NCI-H2171 treated with DMSO at 0.1 percent for 48 hours (cell line): Measurements from ENCODE around the gene OMP.
A peak's percentile ranks its signal among the peaks of the same experiment; 100 is the strongest.
"Not testable (repeated sequence)": the region's sequence is repeated elsewhere in the genome, so short reads cannot be mapped to it uniquely, and the experiment has no call there.

ENCODE experiments used
- DNase-seq: peaks from one replicate; lab custom pipeline; 2025; lab: John Stamatoyannopoulos, UW

The OMP gene

GRCh38 chr11:77086521-77087472, 15.8 kb upstream of the OMP start:
- DNase-seq, result no peak

- no peak for DNase-seq
Observed at GRCh38 chr11:77087723-77088225, 14.9 kb upstream of the OMP start.

GRCh38 chr11:77088236-77089003, 14.2 kb upstream of the OMP start:
- DNase-seq, result no peak

GRCh38 chr11:77089004-77089545, 13.6 kb upstream of the OMP start:
- no peak for DNase-seq

GRCh38 chr11:77090046-77090372, 12.6 kb upstream of the OMP start:
- DNase-seq, result no peak

- no peak for DNase-seq
Observed at GRCh38 chr11:77090373-77091111, 12.1 kb upstream of the OMP start.

- peak; percentile 55 for DNase-seq
Observed at GRCh38 chr11:77091146-77091940, 11.3 kb upstream of the OMP start.

GRCh38 chr11:77092382-77092781, 10.3 kb upstream of the OMP start:
- DNase-seq, result no peak

GRCh38 chr11:77093056-77093891, 9.4 kb upstream of the OMP start:
- no peak for DNase-seq

- no peak for DNase-seq
Observed at GRCh38 chr11:77093987-77094840, 8.4 kb upstream of the OMP start.

GRCh38 chr11:77094841-77095365, 7.7 kb upstream of the OMP start:
- DNase-seq, result no peak

- DNase-seq, result no peak
Observed at GRCh38 chr11:77095551-77096490, 6.8 kb upstream of the OMP start.

- no peak for DNase-seq
Observed at GRCh38 chr11:77096591-77097019, 6.0 kb upstream of the OMP start.

GRCh38 chr11:77097180-77097579, 5.5 kb upstream of the OMP start:
- DNase-seq, result not testable (repeated sequence)

- DNase-seq, result no peak
Observed at GRCh38 chr11:77100166-77101042, 2.2 kb upstream of the OMP start.

GRCh38 chr11:77101043-77101537, 1.6 kb upstream of the OMP start:
- DNase-seq, result no peak

GRCh38 chr11:77103319-77103718, 679 bp downstream of the OMP start:
- no peak for DNase-seq
